HG03565 (cell line): ENCODE data around the gene GRK5.
"Not testable (repeated sequence)": the region's sequence is repeated elsewhere in the genome, so short reads cannot be mapped to it uniquely, and the experiment has no call there.

Source experiments
- ATAC-seq: cut with Tn5 transposase; IDR thresholded peaks from one replicate; pipeline ENCODE4 v1.9.1; 2021; ENCODE audit warnings: mild to moderate bottlenecking, moderate library complexity; ENCODE audit not compliant: unreplicated experiment

The GRK5 gene

GRCh38 chr10:119272736-119273135, 65.4 kb downstream of the GRK5 start:
- ATAC-seq: no peak

GRCh38 chr10:119273413-119273812, 66.0 kb downstream of the GRK5 start:
- no peak for ATAC-seq

- no peak for ATAC-seq
These were observed 67.2 kb downstream of the GRK5 start for GRCh38 chr10:119274519-119275045.

- no peak for ATAC-seq
These were observed 67.7 kb downstream of the GRK5 start for GRCh38 chr10:119275085-119275484.

GRCh38 chr10:119276194-119276593, 68.8 kb downstream of the GRK5 start:
- not testable (repeated sequence) for ATAC-seq

- ATAC-seq: no peak
These were observed 70.8 kb downstream of the GRK5 start for GRCh38 chr10:119278126-119278709.

- no peak for ATAC-seq
These were observed 72.1 kb downstream of the GRK5 start for GRCh38 chr10:119279441-119279840.

- ATAC-seq: no peak
These were observed 74.3 kb downstream of the GRK5 start for GRCh38 chr10:119281581-119282071.

GRCh38 chr10:119282446-119282845, 75.1 kb downstream of the GRK5 start:
- no peak for ATAC-seq

GRCh38 chr10:119283387-119283786, 76.0 kb downstream of the GRK5 start:
- no peak for ATAC-seq

GRCh38 chr10:119283818-119284217, 76.4 kb downstream of the GRK5 start:
- no peak for ATAC-seq

- ATAC-seq: no peak
These were observed 77.3 kb downstream of the GRK5 start for GRCh38 chr10:119284679-119285096.

GRCh38 chr10:119285495-119286267, 78.3 kb downstream of the GRK5 start:
- ATAC-seq: no peak

GRCh38 chr10:119286516-119286915, 79.1 kb downstream of the GRK5 start:
- ATAC-seq: no peak

- ATAC-seq: no peak
These were observed 79.7 kb downstream of the GRK5 start for GRCh38 chr10:119286983-119287633.

GRCh38 chr10:119288574-119289001, 81.2 kb downstream of the GRK5 start:
- no peak for ATAC-seq

GRCh38 chr10:119289227-119289920, 82.0 kb downstream of the GRK5 start:
- ATAC-seq: no peak

GRCh38 chr10:119290301-119291048, 83.1 kb downstream of the GRK5 start:
- ATAC-seq: no peak

GRCh38 chr10:119291223-119291900, 84.0 kb downstream of the GRK5 start:
- ATAC-seq: no peak
